Measurements from ENCODE around the gene LRTM2.

Gene LRTM2

GRCh38 chr12:1823237-1823636, 2.9 kb downstream of the LRTM2 start:
- H3K4me2 ChIP-seq (ENCODE audit: low read length) = no peak overlapping the region

GRCh38 chr12:1825382-1826102, 5.2 kb downstream of the LRTM2 start:
- no peak overlapping the region for H3K23ac ChIP-seq (ENCODE audit: low read length)
- H3K27me3 ChIP-seq (ENCODE audit: insufficient read depth, low read length, poor library complexity) = peaks cover 7% of the 10 kb centered on the region
- no peak overlapping the region for H3K4me2 ChIP-seq (ENCODE audit: low read length)
- H3K56ac ChIP-seq (ENCODE audit: low read length) = no peak overlapping the region
- no peak overlapping the region for H4K8ac ChIP-seq (ENCODE audit: low read depth, low read length)
- no peaks in the 10 kb centered on the region for H3K36me3 ChIP-seq (ENCODE audit: control insufficient read depth, insufficient read depth, low read length)
- H3K18ac ChIP-seq (ENCODE audit: low read length) = no peak overlapping the region
- no peak overlapping the region for H3K4ac ChIP-seq (ENCODE audit: low read depth, low read length)
- no peaks in the 10 kb centered on the region for H3K79me2 ChIP-seq (ENCODE audit: control insufficient read depth, insufficient read depth, low read length)
- H2AK5ac ChIP-seq (ENCODE audit: low read length) = no peak overlapping the region
- WGBS (ENCODE audit: extremely low coverage, insufficient coverage, low lambda C conversion rate) = no CpG with 5 or more reads among the region's 14 CpGs
- no peaks in the 10 kb centered on the region for H3K79me1 ChIP-seq (ENCODE audit: low read length)
- no peak overlapping the region for H2BK15ac ChIP-seq (replicated peaks; ENCODE audit: low read depth)
- H3K4me1 ChIP-seq (ENCODE audit: control insufficient read depth, low read depth, low read length) = no peaks in the 10 kb centered on the region
- no peak overlapping the region for H3K9ac ChIP-seq (ENCODE audit: low read length)
- H2BK120ac ChIP-seq (ENCODE audit: low read depth, low read length) = no peak overlapping the region
- no peak overlapping the region for H4K5ac ChIP-seq (ENCODE audit: low read length)
- no peak overlapping the region for H3K4me3 ChIP-seq (ENCODE audit: low read length)
- H2BK5ac ChIP-seq (ENCODE audit: low read length) = no peak overlapping the region
- no peak for DNase-seq
- no peak overlapping the region for H3K27ac ChIP-seq (ENCODE audit: low read depth, low read length)

More at GRCh38 chr12:1823237-1823636, 2.9 kb downstream of the LRTM2 start:
- H3K27me3 ChIP-seq (ENCODE audit: insufficient read depth, low read length, poor library complexity) = peaks cover 18% of the 10 kb centered on the region
- no peak overlapping the region for H3K4ac ChIP-seq (ENCODE audit: low read depth, low read length)
- H2BK15ac ChIP-seq (replicated peaks; ENCODE audit: low read depth) = no peak overlapping the region
- H3K9ac ChIP-seq (ENCODE audit: low read length) = no peak overlapping the region
- H3K79me1 ChIP-seq (ENCODE audit: low read length) = no peaks in the 10 kb centered on the region
- no peak overlapping the region for H3K23ac ChIP-seq (ENCODE audit: low read length)
- no peak overlapping the region for H3K4me3 ChIP-seq (ENCODE audit: low read length)
- WGBS (ENCODE audit: extremely low coverage, insufficient coverage, low lambda C conversion rate) = no CpG with 5 or more reads among the region's 10 CpGs
- H4K5ac ChIP-seq (ENCODE audit: low read length) = no peak overlapping the region
- no peak overlapping the region for H3K56ac ChIP-seq (ENCODE audit: low read length)
- no peaks in the 10 kb centered on the region for H3K36me3 ChIP-seq (ENCODE audit: control insufficient read depth, insufficient read depth, low read length)
- DNase-seq = no peak
- H2BK120ac ChIP-seq (ENCODE audit: low read depth, low read length) = no peak overlapping the region
- H2BK5ac ChIP-seq (ENCODE audit: low read length) = no peak overlapping the region
- H3K4me1 ChIP-seq (ENCODE audit: control insufficient read depth, low read depth, low read length) = no peaks in the 10 kb centered on the region
- H2AK5ac ChIP-seq (ENCODE audit: low read length) = no peak overlapping the region
- H3K18ac ChIP-seq (ENCODE audit: low read length) = no peak overlapping the region
- no peaks in the 10 kb centered on the region for H3K79me2 ChIP-seq (ENCODE audit: control insufficient read depth, insufficient read depth, low read length)
- H4K8ac ChIP-seq (ENCODE audit: low read depth, low read length) = no peak overlapping the region
- no peak overlapping the region for H3K27ac ChIP-seq (ENCODE audit: low read depth, low read length)

DNA sequence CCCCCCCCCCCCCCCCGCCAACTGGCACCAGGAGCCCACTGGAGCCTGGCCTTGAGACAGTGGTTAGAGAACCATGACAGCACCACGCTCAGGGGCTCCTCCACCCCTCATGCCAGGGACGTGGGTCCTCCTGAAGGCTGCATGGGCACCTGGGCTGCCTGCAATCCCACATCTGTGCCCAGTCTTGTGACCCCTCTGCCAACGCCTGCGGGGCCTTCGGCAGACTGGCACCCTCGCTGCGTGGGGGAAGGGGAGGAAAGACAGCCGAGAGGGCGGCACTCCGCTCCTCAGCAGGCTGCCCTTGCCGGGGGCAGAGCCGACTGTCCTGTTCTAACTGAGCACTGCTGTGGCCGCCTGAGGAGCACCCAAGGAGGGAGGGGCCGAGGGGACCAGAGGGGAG, 6.0 kb downstream of the LRTM2 start:
- H3K27ac ChIP-seq (ENCODE audit: low read depth, low read length) = no peak overlapping the region
- no peaks in the 10 kb centered on the region for H3K79me1 ChIP-seq (ENCODE audit: low read length)
- peaks cover 1% of the 10 kb centered on the region for H3K4me1 ChIP-seq (ENCODE audit: control insufficient read depth, low read depth, low read length)
- no peaks in the 10 kb centered on the region for H3K27me3 ChIP-seq (ENCODE audit: insufficient read depth, low read length, poor library complexity)
- H2BK15ac ChIP-seq (replicated peaks; ENCODE audit: low read depth) = no peak overlapping the region
- H2BK5ac ChIP-seq (ENCODE audit: low read length) = no peak overlapping the region
- no peak overlapping the region for H4K5ac ChIP-seq (ENCODE audit: low read length)
- no peak overlapping the region for H3K4me2 ChIP-seq (ENCODE audit: low read length)
- H3K4me3 ChIP-seq (ENCODE audit: low read length) = no peak overlapping the region
- H4K8ac ChIP-seq (ENCODE audit: low read depth, low read length) = no peak overlapping the region
- WGBS (ENCODE audit: extremely low coverage, insufficient coverage, low lambda C conversion rate) = no CpG with 5 or more reads among the region's 15 CpGs
- H2BK120ac ChIP-seq (ENCODE audit: low read depth, low read length) = no peak overlapping the region
- DNase-seq = no peak
- no peaks in the 10 kb centered on the region for H3K79me2 ChIP-seq (ENCODE audit: control insufficient read depth, insufficient read depth, low read length)
- no peak overlapping the region for H3K23ac ChIP-seq (ENCODE audit: low read length)
- no peaks in the 10 kb centered on the region for H3K36me3 ChIP-seq (ENCODE audit: control insufficient read depth, insufficient read depth, low read length)
- H3K4ac ChIP-seq (ENCODE audit: low read depth, low read length) = no peak overlapping the region
- no peak overlapping the region for H3K9ac ChIP-seq (ENCODE audit: low read length)
- no peak overlapping the region for H2AK5ac ChIP-seq (ENCODE audit: low read length)
- H3K18ac ChIP-seq (ENCODE audit: low read length) = no peak overlapping the region
- H3K56ac ChIP-seq (ENCODE audit: low read length) = peak overlapping the region; percentile 25

GRCh38 chr12:1826867-1827705, 6.7 kb downstream of the LRTM2 start:
- H2BK15ac ChIP-seq (replicated peaks; ENCODE audit: low read depth) = no peak overlapping the region
- WGBS (ENCODE audit: extremely low coverage, insufficient coverage, low lambda C conversion rate) = no CpG with 5 or more reads among the region's 25 CpGs
- no peaks in the 10 kb centered on the region for H3K27me3 ChIP-seq (ENCODE audit: insufficient read depth, low read length, poor library complexity)
- H3K4me3 ChIP-seq (ENCODE audit: low read length) = no peak overlapping the region
- H2AK5ac ChIP-seq (ENCODE audit: low read length) = no peak overlapping the region
- no peak overlapping the region for H3K4me2 ChIP-seq (ENCODE audit: low read length)
- H3K79me2 ChIP-seq (ENCODE audit: control insufficient read depth, insufficient read depth, low read length) = no peaks in the 10 kb centered on the region
- no peak overlapping the region for H3K23ac ChIP-seq (ENCODE audit: low read length)
- no peak overlapping the region for H4K8ac ChIP-seq (ENCODE audit: low read depth, low read length)
- no peaks in the 10 kb centered on the region for H3K79me1 ChIP-seq (ENCODE audit: low read length)
- no peak overlapping the region for H3K18ac ChIP-seq (ENCODE audit: low read length)
- no peak for DNase-seq
- H3K36me3 ChIP-seq (ENCODE audit: control insufficient read depth, insufficient read depth, low read length) = no peaks in the 10 kb centered on the region
- H2BK5ac ChIP-seq (ENCODE audit: low read length) = no peak overlapping the region
- H3K56ac ChIP-seq (ENCODE audit: low read length) = no peak overlapping the region
- no peak overlapping the region for H3K4ac ChIP-seq (ENCODE audit: low read depth, low read length)
- no peak overlapping the region for H3K27ac ChIP-seq (ENCODE audit: low read depth, low read length)
- no peak overlapping the region for H3K9ac ChIP-seq (ENCODE audit: low read length)
- H4K5ac ChIP-seq (ENCODE audit: low read length) = no peak overlapping the region
- H2BK120ac ChIP-seq (ENCODE audit: low read depth, low read length) = no peak overlapping the region
- peaks cover 1% of the 10 kb centered on the region for H3K4me1 ChIP-seq (ENCODE audit: control insufficient read depth, low read depth, low read length)

DNA sequence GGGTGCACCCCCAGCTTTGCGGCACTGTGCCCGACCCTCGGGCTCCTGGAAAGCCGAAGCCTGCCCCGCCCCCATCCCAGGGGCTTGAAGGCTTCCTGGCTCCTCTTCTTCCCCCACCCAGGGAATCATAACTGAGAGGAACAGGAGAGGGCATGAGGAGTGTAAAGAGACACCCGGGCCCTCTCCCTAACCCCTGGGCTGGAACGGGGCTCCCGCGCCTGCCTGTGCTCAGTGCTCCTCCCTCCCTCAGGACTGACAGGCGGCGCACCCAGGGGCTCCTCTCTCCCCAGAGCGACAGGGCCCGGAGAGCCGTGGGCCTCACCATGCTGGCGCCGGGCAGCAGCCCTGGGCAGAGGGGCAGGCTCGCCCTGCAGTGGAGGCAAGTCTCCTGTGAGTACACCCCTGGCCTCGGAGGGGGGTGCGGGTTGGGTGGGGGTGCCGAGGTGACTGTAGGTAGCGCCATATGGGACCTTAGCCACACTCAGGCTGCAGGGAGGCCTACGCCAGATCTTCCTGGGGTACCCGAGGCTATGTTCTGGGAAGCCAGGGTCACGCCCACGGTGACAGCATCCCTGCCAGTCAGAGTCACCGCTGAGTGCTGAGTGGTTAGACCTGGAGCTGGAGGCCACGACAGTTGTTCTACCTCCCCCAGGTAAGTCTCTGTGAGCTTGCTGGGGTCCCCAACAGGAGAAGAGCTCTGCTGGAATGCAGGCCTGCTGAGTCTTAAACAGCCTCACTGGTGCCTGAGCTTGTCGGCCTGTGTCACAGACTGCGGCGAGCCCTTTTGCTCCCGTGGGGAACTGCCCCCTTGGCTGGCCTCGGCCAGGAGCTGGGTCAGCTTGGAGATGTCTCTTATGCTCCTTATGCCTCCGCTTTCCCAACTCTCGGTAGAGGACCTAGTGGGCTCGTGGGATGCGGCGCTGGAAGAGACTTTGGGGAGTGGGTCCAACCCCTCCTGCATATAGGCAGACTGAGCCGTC, 7.8 kb downstream of the LRTM2 start:
- no peak overlapping the region for H2BK5ac ChIP-seq (ENCODE audit: low read length)
- WGBS (ENCODE audit: extremely low coverage, insufficient coverage, low lambda C conversion rate) = no CpG with 5 or more reads among the region's 38 CpGs
- H3K27ac ChIP-seq (ENCODE audit: low read depth, low read length) = no peak overlapping the region
- no peaks in the 10 kb centered on the region for H3K79me1 ChIP-seq (ENCODE audit: low read length)
- H3K23ac ChIP-seq (ENCODE audit: low read length) = no peak overlapping the region
- no peak overlapping the region for H3K4me3 ChIP-seq (ENCODE audit: low read length)
- no peak overlapping the region for H3K4ac ChIP-seq (ENCODE audit: low read depth, low read length)
- H3K4me1 ChIP-seq (ENCODE audit: control insufficient read depth, low read depth, low read length) = peaks cover 1% of the 10 kb centered on the region
- H2BK15ac ChIP-seq (replicated peaks; ENCODE audit: low read depth) = no peak overlapping the region
- H2BK120ac ChIP-seq (ENCODE audit: low read depth, low read length) = no peak overlapping the region
- no peaks in the 10 kb centered on the region for H3K27me3 ChIP-seq (ENCODE audit: insufficient read depth, low read length, poor library complexity)
- H3K18ac ChIP-seq (ENCODE audit: low read length) = no peak overlapping the region
- no peak overlapping the region for H4K8ac ChIP-seq (ENCODE audit: low read depth, low read length)
- H3K4me2 ChIP-seq (ENCODE audit: low read length) = no peak overlapping the region
- H2AK5ac ChIP-seq (ENCODE audit: low read length) = no peak overlapping the region
- H3K36me3 ChIP-seq (ENCODE audit: control insufficient read depth, insufficient read depth, low read length) = no peaks in the 10 kb centered on the region
- H3K79me2 ChIP-seq (ENCODE audit: control insufficient read depth, insufficient read depth, low read length) = no peaks in the 10 kb centered on the region
- no peak overlapping the region for H3K9ac ChIP-seq (ENCODE audit: low read length)
- no peak for DNase-seq
- H3K56ac ChIP-seq (ENCODE audit: low read length) = no peak overlapping the region
- H4K5ac ChIP-seq (ENCODE audit: low read length) = no peak overlapping the region
